GM10847 (cell line): Measurements from ENCODE around the gene ZNF787.

Experiments
- POLR2A ChIP-seq: IDR thresholded peaks from 2 replicates; pipeline ENCODE4 v1.6.1; 2011; ENCODE audit not compliant: insufficient read length; ENCODE audit errors: extremely low read depth

The ZNF787 gene

GRCh38 chr19:56088497-56089215 is 32.4 kb downstream of the ZNF787 start:
- TF ChIP-seq POLR2A: no peak

GRCh38 chr19:56087647-56088496 is 33.2 kb downstream of the ZNF787 start:
- TF ChIP-seq POLR2A: no peak

- no peak for TF ChIP-seq POLR2A
Observed at GRCh38 chr19:56086671-56087430, 34.2 kb downstream of the ZNF787 start.

DNA sequence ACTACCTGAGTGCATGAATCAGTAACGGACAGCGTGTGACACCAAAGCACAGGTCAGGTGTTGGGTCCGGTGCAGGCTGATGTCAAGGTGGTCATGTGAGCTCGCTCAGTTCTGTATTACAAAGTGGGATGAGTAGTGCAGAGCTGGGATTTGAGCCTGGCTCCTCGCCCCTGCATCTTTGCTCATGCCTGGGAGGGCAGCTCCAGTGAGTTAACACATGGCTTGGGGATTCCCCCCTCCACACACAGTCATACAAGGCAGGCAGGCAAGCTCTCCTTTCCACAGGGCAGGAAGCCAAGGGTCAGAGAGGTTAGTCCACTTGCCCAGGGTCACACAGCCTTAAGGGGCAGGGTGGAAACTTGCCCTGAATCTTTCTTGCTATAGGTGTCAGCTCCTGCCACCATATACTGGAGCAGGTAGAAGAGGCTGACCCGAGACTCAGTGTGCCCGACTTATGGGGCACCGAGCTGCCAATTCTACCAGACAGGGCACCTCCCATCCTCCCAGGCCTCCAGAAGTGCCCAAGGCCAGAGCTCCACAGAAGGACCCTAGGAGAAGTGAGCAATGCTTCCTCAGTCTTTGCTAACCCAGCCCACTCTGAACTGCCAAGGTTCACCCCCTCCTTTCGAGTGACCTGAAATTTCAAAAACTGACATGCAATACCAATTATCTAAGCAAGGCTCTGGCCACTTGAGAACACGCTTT is 35.4 kb downstream of the ZNF787 start:
- no peak for TF ChIP-seq POLR2A

DNA sequence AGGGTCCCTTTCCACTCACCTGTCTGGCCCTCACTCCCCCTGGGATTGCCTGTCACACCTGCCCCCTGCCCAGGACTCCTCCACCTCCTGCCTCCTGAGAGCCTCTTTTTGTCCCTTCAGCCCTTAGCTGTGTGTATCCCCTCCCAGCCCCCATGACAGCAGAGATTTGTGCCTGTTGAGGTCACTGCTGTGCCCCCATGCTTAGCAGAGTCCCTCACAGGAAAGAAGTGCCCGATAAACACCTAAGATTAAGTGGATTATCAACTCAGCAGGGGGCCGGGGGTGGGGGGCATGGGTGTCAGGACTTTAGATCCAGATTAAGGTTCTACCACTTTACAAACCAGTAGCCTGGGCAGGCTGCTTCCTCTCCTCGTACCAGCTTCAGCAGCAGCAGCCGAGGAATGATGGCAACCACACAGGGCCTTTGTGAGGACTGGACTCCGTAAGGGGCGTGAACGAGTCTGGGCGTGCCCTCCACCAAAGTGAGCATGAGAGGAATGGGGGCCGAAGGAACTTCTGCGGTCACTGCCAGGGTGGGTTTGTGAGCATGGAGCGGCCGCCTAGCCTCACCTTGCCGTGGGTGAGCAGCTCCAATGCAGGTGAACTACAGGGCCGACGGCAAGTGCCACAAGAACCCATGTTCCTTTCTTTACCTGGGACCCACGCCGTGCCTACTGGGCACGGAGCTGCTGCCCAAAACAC is 36.1 kb downstream of the ZNF787 start:
- TF ChIP-seq POLR2A: no peak

GRCh38 chr19:56083668-56084067 is 37.4 kb downstream of the ZNF787 start:
- TF ChIP-seq POLR2A: no peak

DNA sequence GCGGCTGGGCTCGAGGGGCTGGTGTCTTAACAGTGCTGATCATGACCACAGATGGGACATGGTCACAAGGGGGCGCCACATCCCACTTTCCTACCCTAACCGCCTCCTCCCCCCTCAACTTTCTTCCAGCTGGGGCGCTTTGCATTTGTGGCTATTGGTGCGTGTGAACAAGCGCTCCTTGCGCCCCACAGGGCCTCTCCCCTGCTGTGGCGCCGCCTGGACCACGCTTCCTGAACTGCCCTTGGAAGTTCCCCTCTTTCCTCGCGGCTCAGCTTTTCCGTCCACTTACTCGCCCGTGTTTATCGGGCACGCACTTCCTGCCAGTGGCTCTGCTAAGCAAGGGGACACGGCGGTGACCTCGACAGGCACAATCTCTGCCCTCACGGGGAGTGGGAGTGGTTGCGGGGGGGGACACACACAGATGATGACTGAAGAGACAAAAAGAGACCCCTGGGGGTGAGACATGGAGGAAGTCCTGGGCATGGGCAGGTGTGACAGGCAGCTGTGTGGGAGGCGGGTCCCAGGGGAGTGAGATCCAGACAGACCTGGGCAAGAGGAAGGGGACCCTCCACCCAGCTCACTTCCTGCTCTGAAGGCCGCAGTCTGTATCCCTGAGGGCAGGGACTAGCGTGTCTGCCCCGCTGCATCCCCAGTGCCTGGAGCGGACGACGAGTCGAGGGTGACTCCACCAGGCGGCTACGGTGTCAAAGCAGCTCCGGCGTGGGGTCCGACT is 40.3 kb downstream of the ZNF787 start:
- TF ChIP-seq POLR2A: no peak

- TF ChIP-seq POLR2A: no peak
Observed at GRCh38 chr19:56079609-56080008, 41.5 kb downstream of the ZNF787 start.

DNA sequence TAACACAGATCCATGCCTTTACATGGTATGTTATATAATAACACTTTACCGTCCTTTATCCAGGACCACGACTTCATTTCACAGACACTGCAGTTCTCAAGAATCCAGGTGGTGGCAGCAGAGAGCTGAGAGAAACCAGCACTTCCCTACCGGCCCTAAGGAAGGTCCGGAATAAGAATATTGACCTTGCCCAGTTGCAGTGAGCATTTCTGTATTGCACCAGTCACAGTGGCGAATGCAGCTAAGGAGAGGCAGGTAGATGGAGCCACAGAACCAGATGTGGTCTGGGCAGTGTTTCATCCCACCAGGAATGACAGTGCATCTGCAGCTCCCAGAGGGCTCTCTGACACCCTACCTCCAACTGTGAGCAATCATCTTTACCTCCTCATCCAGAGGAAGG is 44.6 kb downstream of the ZNF787 start:
- TF ChIP-seq POLR2A: no peak

DNA sequence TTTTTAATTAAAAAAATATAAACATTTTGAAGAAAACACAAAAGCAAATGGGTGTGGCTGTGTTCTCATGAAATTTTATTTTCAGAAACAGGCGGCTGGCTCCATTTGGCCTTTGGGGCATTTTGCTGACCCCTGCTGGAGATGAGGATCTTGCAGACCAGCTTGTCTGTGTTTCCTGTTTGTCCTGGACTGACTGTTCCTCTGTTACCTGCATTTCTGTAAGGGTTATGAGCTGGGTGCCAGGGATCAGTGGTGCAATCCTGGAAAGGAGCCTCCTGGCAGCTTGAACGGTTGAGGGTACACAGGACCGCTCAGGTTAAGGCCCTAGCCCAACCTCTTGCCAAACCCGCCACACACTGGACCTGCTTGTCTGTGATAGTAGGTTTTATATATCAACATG is 49.9 kb downstream of the ZNF787 start:
- no peak for TF ChIP-seq POLR2A

DNA sequence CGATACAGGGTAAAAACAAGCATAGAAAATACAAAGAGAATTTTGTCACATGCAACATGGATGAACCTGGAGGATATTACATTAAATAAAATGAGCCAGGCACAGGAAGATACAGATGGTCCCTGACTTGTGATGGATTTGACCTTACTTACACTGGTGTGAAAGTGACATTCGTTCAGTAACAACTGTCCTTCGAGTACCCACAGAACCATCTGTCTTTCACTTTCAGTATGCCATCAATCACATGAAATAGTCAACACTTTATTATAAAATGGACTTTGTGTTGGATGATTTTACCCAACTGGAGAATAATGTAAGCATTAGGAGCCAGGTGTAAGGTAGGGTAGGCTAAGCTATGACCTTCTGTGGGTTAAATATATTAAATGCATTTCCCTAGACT is 51.5 kb downstream of the ZNF787 start:
- no peak for TF ChIP-seq POLR2A

GRCh38 chr19:56066152-56067023 is 54.7 kb downstream of the ZNF787 start:
- TF ChIP-seq POLR2A: no peak

GRCh38 chr19:56053596-56053995 is 67.5 kb downstream of the ZNF787 start:
- TF ChIP-seq POLR2A: no peak
